Kidney epithelial cell (primary cell): ENCODE results near the gene SLC51A. TPM values are rescaled to one million over a fixed set of nuclear protein-coding genes. Genes with fewer than 3 reads are reported as not detected.
"Not testable (repeated sequence)": the region's sequence is repeated elsewhere in the genome, so short reads cannot be mapped to it uniquely, and the experiment has no call there.

Source experiments
- DNase-seq: peaks from one replicate; pipeline ENCODE4 v3.0.0-alpha.2; 2010; ENCODE audit warnings: low read depth
- H3K27me3 ChIP-seq: 2 replicates; pipeline ENCODE4 v1.6.0; 2011; ENCODE audit warnings: low read length; ENCODE audit not compliant: control insufficient read depth, insufficient read depth
- H3K36me3 ChIP-seq: 2 replicates; pipeline ENCODE4 v1.5.1; 2011; ENCODE audit warnings: low read length; ENCODE audit not compliant: control insufficient read depth, insufficient read depth
- H3K4me3 ChIP-seq: 2 replicates; pipeline ENCODE4 v1.5.1; 2011; ENCODE audit warnings: low read depth, mild to moderate bottlenecking, control low read depth, low read length
- CTCF ChIP-seq: IDR thresholded peaks from 2 replicates; pipeline ENCODE4 v1.5.1; 2011; ENCODE audit warnings: mild to moderate bottlenecking, moderate library complexity, low read length, control low read depth, inconsistent platforms; ENCODE audit not compliant: insufficient read depth, poor library complexity, severe bottlenecking
- total RNA-seq: library from RNA; depleted of rRNA; stranded (reverse); fragments of >200 nt; gene quantifications from 2 replicates; pipeline ENCODE4 v1.2.3, GENCODE V29; 2015

The SLC51A gene
- not detected in 2 replicates for total RNA-seq

- Histone ChIP-seq H3K4me3 (no peak within 1 kb of the TSS), H3K27me3 (peaks cover 34% of the 10 kb centered on the region), H3K36me3 (no peaks in the 10 kb centered on the region)
- no peak for TF ChIP-seq CTCF
- DNase-seq: no peak
Observed at GRCh38 chr3:196216089-196216564, at the start of gene SLC51A. SLC51A (plus strand) TSS chr3:196216534; CDS start chr3:196216713, 179 bp downstream.

- H3K27me3 ChIP-seq: no peaks in the 10 kb centered on the region
- no peaks in the 10 kb centered on the region for H3K36me3 ChIP-seq
- no peak overlapping the region for H3K4me3 ChIP-seq
- DNase-seq: no peak
- no peak for TF ChIP-seq CTCF
Observed at GRCh38 chr3:196166741-196167140, 49.6 kb upstream of the SLC51A start.

GRCh38 chr3:196168808-196169391 is 47.4 kb upstream of the SLC51A start:
- no peak for DNase-seq
- Histone ChIP-seq H3K36me3 (no peaks in the 10 kb centered on the region), H3K27me3 (no peaks in the 10 kb centered on the region), H3K4me3 (no peak overlapping the region)
- no peak for TF ChIP-seq CTCF

DNA sequence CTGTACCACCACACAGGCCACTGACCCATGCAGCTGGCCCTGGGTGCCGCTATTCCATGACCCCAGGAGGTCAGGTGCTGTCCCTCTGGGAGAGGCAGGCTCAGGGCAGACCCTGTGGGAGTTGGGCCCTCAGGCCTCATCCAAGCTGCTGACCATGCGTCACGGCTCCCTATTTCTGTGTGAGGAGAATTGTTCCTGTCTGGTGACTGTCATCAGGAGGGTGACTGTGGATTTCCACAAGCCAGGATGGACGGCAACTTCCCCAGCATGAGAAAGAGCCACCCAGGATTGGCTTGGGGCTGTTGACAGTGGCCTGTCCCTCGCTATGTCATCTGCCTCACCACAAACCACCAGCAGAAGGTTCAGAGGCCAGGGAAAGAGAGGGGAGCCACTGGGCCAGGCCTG is 46.5 kb upstream of the SLC51A start:
- no peak for DNase-seq
- Histone ChIP-seq H3K36me3 (no peaks in the 10 kb centered on the region), H3K4me3 (no peak overlapping the region), H3K27me3 (no peaks in the 10 kb centered on the region)
- TF ChIP-seq CTCF: no peak

GRCh38 chr3:196170296-196170695 is 46.0 kb upstream of the SLC51A start:
- DNase-seq: not testable (repeated sequence)

DNA sequence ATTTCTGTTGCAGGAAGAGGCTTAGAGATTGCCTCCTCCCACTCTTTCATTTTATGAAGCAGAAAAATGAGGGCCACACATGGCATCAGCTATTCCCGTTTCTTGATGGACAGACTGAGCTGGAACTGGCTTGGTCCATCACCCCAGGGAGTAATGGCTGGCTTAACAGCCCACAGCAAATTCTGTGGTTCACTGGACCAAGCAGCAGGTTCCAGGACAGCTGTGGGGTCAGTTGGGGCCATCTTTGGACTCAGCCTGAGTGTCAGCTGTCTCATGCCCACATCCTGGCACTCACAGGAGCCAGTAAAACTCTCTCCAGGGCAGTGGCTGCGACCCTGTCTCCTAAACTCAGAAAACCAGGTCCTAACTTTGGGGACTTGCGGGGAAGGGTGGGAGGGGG is 41.7 kb upstream of the SLC51A start:
- no peak for TF ChIP-seq CTCF
- H3K4me3 ChIP-seq: no peak overlapping the region
- H3K27me3 ChIP-seq: no peaks in the 10 kb centered on the region
- DNase-seq: no peak
- H3K36me3 ChIP-seq: no peaks in the 10 kb centered on the region

More at GRCh38 chr3:196170296-196170695, 46.0 kb upstream of the SLC51A start:
- H3K4me3 ChIP-seq, H3K27me3 ChIP-seq, H3K36me3 ChIP-seq: not testable (repeated sequence)
